ENCODE results near the gene ADCK2.

The ADCK2 gene

GRCh38 chr7:140683657-140684056, 10.9 kb downstream of the ADCK2 start:
- TF ChIP-seq LEF1 (IDR thresholded peaks at IDR 0.05; ENCODE audit: borderline replicate concordance): no peak
- no peak for TF ChIP-seq FOXA1 (IDR thresholded peaks at IDR 0.05)
- TF ChIP-seq TARDBP (IDR thresholded peaks at IDR 0.05): no peak
- TF ChIP-seq ELF4 (IDR thresholded peaks at IDR 0.05): no peak
- POLR2A ChIA-PET: no interaction called here
- DNase-seq (ENCODE audit: extremely low spot score): no peak
- CTCF ChIA-PET: no interaction called here

- TF ChIP-seq ZNF384 (IDR thresholded peaks at IDR 0.05) (no peak), FOXM1 (IDR thresholded peaks at IDR 0.05; ENCODE audit: borderline replicate concordance) (no peak), SP1 (IDR thresholded peaks at IDR 0.05) (no peak), LEF1 (IDR thresholded peaks at IDR 0.05; ENCODE audit: borderline replicate concordance) (no peak), FOXK2 (IDR thresholded peaks at IDR 0.05) (no peak), ELF4 (IDR thresholded peaks at IDR 0.05) (no peak), ARNT (IDR thresholded peaks at IDR 0.05) (no peak), SUZ12 (IDR thresholded peaks at IDR 0.05) (no peak), CTBP1 (IDR thresholded peaks at IDR 0.05; ENCODE audit: borderline replicate concordance) (no peak), HDGF (IDR thresholded peaks at IDR 0.05; ENCODE audit: borderline replicate concordance) (no peak), BHLHE40 (IDR thresholded peaks at IDR 0.05; ENCODE audit: borderline replicate concordance) (no peak), TARDBP (IDR thresholded peaks at IDR 0.05) (no peak), L3MBTL2 (conservative IDR thresholded peaks at IDR 0.05) (no peak), FOXA1 (IDR thresholded peaks at IDR 0.05) (no peak), NFRKB (IDR thresholded peaks at IDR 0.05) (no peak)
- TF ChIP-seq, protein P1, sequence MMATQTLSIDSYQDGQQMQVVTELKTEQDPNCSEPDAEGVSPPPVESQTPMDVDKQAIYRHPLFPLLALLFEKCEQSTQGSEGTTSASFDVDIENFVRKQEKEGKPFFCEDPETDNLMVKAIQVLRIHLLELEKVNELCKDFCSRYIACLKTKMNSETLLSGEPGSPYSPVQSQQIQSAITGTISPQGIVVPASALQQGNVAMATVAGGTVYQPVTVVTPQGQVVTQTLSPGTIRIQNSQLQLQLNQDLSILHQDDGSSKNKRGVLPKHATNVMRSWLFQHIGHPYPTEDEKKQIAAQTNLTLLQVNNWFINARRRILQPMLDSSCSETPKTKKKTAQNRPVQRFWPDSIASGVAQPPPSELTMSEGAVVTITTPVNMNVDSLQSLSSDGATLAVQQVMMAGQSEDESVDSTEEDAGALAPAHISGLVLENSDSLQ (IDR thresholded peaks at IDR 0.05): no peak
- DNase-seq (ENCODE audit: extremely low spot score): no peak
- ChIA-PET POLR2A (no interaction called here), CTCF (no interaction called here)
Observed at GRCh38 chr7:140684066-140684950, 11.6 kb downstream of the ADCK2 start.

DNA sequence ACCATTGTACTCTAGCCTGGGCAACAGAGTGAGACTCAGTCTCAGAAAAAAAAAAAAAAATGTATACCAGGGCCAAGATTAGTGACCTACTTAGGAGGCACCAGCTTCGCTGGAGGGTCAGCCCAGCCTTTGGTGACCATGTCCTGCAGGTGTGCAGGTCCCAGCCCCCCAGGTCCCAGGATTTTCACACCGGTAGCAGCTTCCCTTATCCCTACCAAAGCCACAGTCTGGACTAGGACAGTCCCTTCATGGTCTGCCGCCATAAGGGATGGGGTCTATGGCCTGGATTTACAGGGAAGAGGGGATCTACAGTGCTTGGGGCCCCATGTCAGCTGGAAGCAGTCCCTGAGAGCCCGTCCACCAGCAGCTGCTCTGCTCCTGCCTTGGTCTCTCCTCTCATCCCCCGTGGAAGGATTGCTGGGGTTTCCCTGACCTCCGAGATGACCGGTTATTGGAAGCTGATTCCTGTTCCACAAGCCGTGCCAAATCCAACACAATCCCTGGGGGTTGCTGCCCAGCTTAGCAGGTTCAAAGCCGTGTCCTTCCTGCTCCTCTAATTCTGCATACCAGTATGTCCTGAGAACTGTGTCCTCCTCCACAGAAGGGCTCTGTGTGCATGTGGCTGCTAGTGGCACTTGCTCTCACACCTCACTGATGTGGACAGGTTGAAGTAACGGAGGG, 12.8 kb downstream of the ADCK2 start:
- CTCF ChIA-PET: interaction anchor here (1.7 kb wide), 1 partner anchor 11 kb away, joined by 5 read pairs; no protein-coding TSS in a partner anchor
- TF ChIP-seq FOXA1 (IDR thresholded peaks at IDR 0.05) (no peak), ARNT (IDR thresholded peaks at IDR 0.05) (no peak), SP1 (IDR thresholded peaks at IDR 0.05) (no peak), SUZ12 (IDR thresholded peaks at IDR 0.05) (no peak), TARDBP (IDR thresholded peaks at IDR 0.05) (no peak), ZNF384 (IDR thresholded peaks at IDR 0.05) (no peak), CTBP1 (IDR thresholded peaks at IDR 0.05; ENCODE audit: borderline replicate concordance) (no peak), ELF4 (IDR thresholded peaks at IDR 0.05) (no peak), HDGF (IDR thresholded peaks at IDR 0.05; ENCODE audit: borderline replicate concordance) (no peak), LEF1 (IDR thresholded peaks at IDR 0.05; ENCODE audit: borderline replicate concordance) (no peak), BHLHE40 (IDR thresholded peaks at IDR 0.05; ENCODE audit: borderline replicate concordance) (no peak), NFRKB (IDR thresholded peaks at IDR 0.05) (no peak), FOXK2 (IDR thresholded peaks at IDR 0.05) (no peak), L3MBTL2 (conservative IDR thresholded peaks at IDR 0.05) (no peak)
- TF ChIP-seq, protein P1 (IDR thresholded peaks at IDR 0.05): no peak
- POLR2A ChIA-PET: interaction anchor here (1.2 to 1.9 kb wide), 2 partner anchors 10 to 11 kb away, joined by 4 to 9 read pairs; no protein-coding TSS in a partner anchor
- no peak for DNase-seq (ENCODE audit: extremely low spot score)

GRCh38 chr7:140686921-140687320, 14.2 kb downstream of the ADCK2 start:
- TF ChIP-seq ZNF384 (IDR thresholded peaks at IDR 0.05): no peak
- CTCF ChIA-PET: interaction anchor here (0.5 kb wide), 1 partner anchor 327 kb away, joined by 3 read pairs; no protein-coding TSS in a partner anchor
- POLR2A ChIA-PET: interaction anchor here (1.9 kb wide), 1 partner anchor 12 kb away, joined by 9 read pairs; no protein-coding TSS in a partner anchor
- no peak for DNase-seq (ENCODE audit: extremely low spot score)

- POLR2A ChIA-PET: no interaction called here
- DNase-seq (ENCODE audit: extremely low spot score): no peak
- TF ChIP-seq, protein P1 (IDR thresholded peaks at IDR 0.05): no peak
- TF ChIP-seq TARDBP (IDR thresholded peaks at IDR 0.05) (no peak), CTBP1 (IDR thresholded peaks at IDR 0.05; ENCODE audit: borderline replicate concordance) (no peak), NFRKB (IDR thresholded peaks at IDR 0.05) (no peak), SP1 (IDR thresholded peaks at IDR 0.05) (no peak), ZNF384 (IDR thresholded peaks at IDR 0.05) (no peak)
- CTCF ChIA-PET: no interaction called here
Observed at GRCh38 chr7:140688341-140688740, 15.6 kb downstream of the ADCK2 start.

Data from HEK293T (cell line).